Neural cell (in vitro differentiated cells): ENCODE results near the gene RFX3.

Experiments
- CTCF ChIP-seq: fragments of 450-650 bp; IDR thresholded peaks from 2 replicates; pipeline ENCODE4 v1.5.1; 2014; ENCODE audit warnings: antibody characterized with exemption, mild to moderate bottlenecking, moderate library complexity; ENCODE audit not compliant: poor library complexity, severe bottlenecking
- EP300 ChIP-seq: fragments of 450-650 bp; conservative IDR thresholded peaks from 2 replicates; pipeline ENCODE4 v1.6.1; 2014; ENCODE audit warnings: antibody characterized with exemption, mild to moderate bottlenecking, moderate library complexity; ENCODE audit not compliant: poor library complexity, severe bottlenecking
- EZH2 ChIP-seq: fragments of 200-600, 300-800 bp; shearing (Covaris generic), sonication (generic); IDR thresholded peaks from 2 replicates; pipeline ENCODE4 v1.6.1; 2014; ENCODE audit warnings: antibody characterized with exemption, low read length, borderline replicate concordance, mild to moderate bottlenecking; ENCODE audit not compliant: insufficient read depth, poor library complexity, severe bottlenecking
- RAD21 ChIP-seq: fragments of 450-650 bp; conservative IDR thresholded peaks from 2 replicates; pipeline ENCODE4 v1.6.1; 2014; ENCODE audit warnings: antibody characterized with exemption, mild to moderate bottlenecking, moderate library complexity
- SMC3 ChIP-seq: fragments of 450-650 bp; conservative IDR thresholded peaks from 2 replicates; pipeline ENCODE4 v1.6.1; 2014; ENCODE audit warnings: antibody characterized with exemption, mild to moderate bottlenecking, moderate library complexity; ENCODE audit not compliant: poor library complexity
- TAF1 ChIP-seq: IDR thresholded peaks from 2 replicates; pipeline ENCODE4 v1.6.1; 2012; ENCODE audit warnings: low read depth

- TF ChIP-seq EZH2 (no peak), CTCF (no peak), SMC3 (no peak), RAD21 (no peak), TAF1 (no peak), EP300 (no peak)
These were observed 164.7 kb downstream of the RFX3 start for GRCh38 chr9:3361116-3361515.
